H9 (cell line): Measurements from ENCODE around the gene IGF1R. TPM values are rescaled to one million over a fixed set of nuclear protein-coding genes. Genes with fewer than 3 reads are reported as not detected.
A peak's percentile ranks its signal among the peaks of the same experiment; 100 is the strongest.

ENCODE experiments used
- DNase-seq: peaks from one replicate; pipeline ENCODE4 v3.0.0-alpha.2; 2017
- H2AFZ ChIP-seq: one replicate; pipeline ENCODE4 v1.6.1; 2013; ENCODE audit warnings: mild to moderate bottlenecking, low read length, control low read depth, moderate library complexity
- H2AK5ac ChIP-seq: 2 replicates; pipeline ENCODE4 v1.6.1; 2013; ENCODE audit warnings: low read length, control low read depth, mixed read lengths; ENCODE audit not compliant: insufficient read length
- H2BK120ac ChIP-seq: one replicate; pipeline ENCODE4 v1.6.1; 2013; ENCODE audit warnings: low read depth, mild to moderate bottlenecking, low read length, control low read depth, inconsistent platforms; ENCODE audit not compliant: poor library complexity, severe bottlenecking
- H2BK12ac ChIP-seq: 2 replicates; pipeline ENCODE4 v1.6.1; 2013; ENCODE audit warnings: low read length, control low read depth, mixed read lengths, low read depth; ENCODE audit not compliant: insufficient read length
- H2BK15ac ChIP-seq: 2 replicates; pipeline ENCODE4 v1.6.1; 2013; ENCODE audit warnings: low read depth, low read length, control low read depth
- H2BK20ac ChIP-seq: one replicate; pipeline ENCODE4 v1.6.1; 2013; ENCODE audit warnings: low read depth, mild to moderate bottlenecking, low read length, control low read depth, inconsistent platforms; ENCODE audit not compliant: poor library complexity, severe bottlenecking
- H2BK5ac ChIP-seq: 2 replicates; pipeline ENCODE4 v1.6.1; 2013; ENCODE audit warnings: low read length, control low read depth, mixed read lengths; ENCODE audit not compliant: insufficient read length
- H3K14ac ChIP-seq: 2 replicates; pipeline ENCODE4 v1.6.1; 2013; ENCODE audit warnings: low read length, control low read depth; ENCODE audit not compliant: insufficient read depth
- H3K18ac ChIP-seq: 2 replicates; pipeline ENCODE4 v1.6.1; 2013; ENCODE audit warnings: low read depth, mild to moderate bottlenecking, mixed read lengths, low read length, control low read depth; ENCODE audit not compliant: insufficient read length
- H3K23ac ChIP-seq: 2 replicates; pipeline ENCODE4 v1.6.1; 2013; ENCODE audit warnings: low read length, control low read depth, mixed read lengths, low read depth; ENCODE audit not compliant: insufficient read length
- H3K23me2 ChIP-seq: 2 replicates; pipeline ENCODE4 v1.6.1; 2013; ENCODE audit warnings: low read depth, mild to moderate bottlenecking, mixed read lengths, low read length, control low read depth; ENCODE audit not compliant: insufficient read length, poor library complexity, severe bottlenecking
- H3K27ac ChIP-seq: 2 replicates; pipeline ENCODE4 v1.5.1; 2013; ENCODE audit warnings: low read length, control low read depth, mixed read lengths, low read depth; ENCODE audit not compliant: insufficient read length
- H3K27me3 ChIP-seq: 2 replicates; pipeline ENCODE4 v1.6.1; 2013; ENCODE audit warnings: low read length, control low read depth, inconsistent platforms; ENCODE audit not compliant: insufficient read depth
- H3K4ac ChIP-seq: 2 replicates; pipeline ENCODE4 v1.6.1; 2013; ENCODE audit warnings: low read depth, mild to moderate bottlenecking, control low read depth, inconsistent platforms, low read length, moderate library complexity
- H3K4me1 ChIP-seq: 2 replicates; pipeline ENCODE4 v1.6.1; 2013; ENCODE audit warnings: low read length, control low read depth, inconsistent platforms; ENCODE audit not compliant: insufficient read depth
- H3K4me2 ChIP-seq: 2 replicates; pipeline ENCODE4 v1.6.1; 2013; ENCODE audit warnings: low read length, control low read depth, mixed read lengths; ENCODE audit not compliant: insufficient read length, insufficient read depth
- H3K56ac ChIP-seq: 2 replicates; pipeline ENCODE4 v1.6.1; 2013; ENCODE audit warnings: low read depth, mild to moderate bottlenecking, mixed read lengths, low read length, control low read depth; ENCODE audit not compliant: insufficient read length
- H3K79me1 ChIP-seq: 2 replicates; pipeline ENCODE4 v1.6.1; 2013; ENCODE audit warnings: low read depth, mild to moderate bottlenecking, moderate library complexity, low read length, control low read depth, inconsistent platforms; ENCODE audit not compliant: insufficient read depth, poor library complexity, severe bottlenecking
- H3K79me2 ChIP-seq: 2 replicates; pipeline ENCODE4 v1.6.1; 2013; ENCODE audit warnings: low read length, control low read depth, inconsistent platforms; ENCODE audit not compliant: insufficient read depth
- H3K9ac ChIP-seq: 2 replicates; pipeline ENCODE4 v1.6.1; 2013; ENCODE audit warnings: low read length, control low read depth, mixed read lengths; ENCODE audit not compliant: insufficient read length; ENCODE audit errors: extremely low read depth
- H3K9me3 ChIP-seq: one replicate; pipeline ENCODE4 v1.6.1; 2013; ENCODE audit warnings: low read depth, low read length, inconsistent platforms; ENCODE audit not compliant: control insufficient read depth
- H3T11ph ChIP-seq: one replicate; pipeline ENCODE4 v1.6.1; 2013; ENCODE audit warnings: mild to moderate bottlenecking, low read length, control low read depth, inconsistent platforms
- H4K20me1 ChIP-seq: one replicate; pipeline ENCODE4 v1.6.1; 2013; ENCODE audit not compliant: control insufficient read depth, insufficient read length, insufficient read depth
- H4K5ac ChIP-seq: 2 replicates; pipeline ENCODE4 v1.6.1; 2013; ENCODE audit warnings: low read depth, mild to moderate bottlenecking, mixed read lengths, low read length, control low read depth; ENCODE audit not compliant: insufficient read length
- H4K8ac ChIP-seq: replicated peaks from 2 replicates; pipeline ENCODE4 v1.6.1; 2013; ENCODE audit warnings: low read length, control low read depth, mixed read lengths, low read depth; ENCODE audit not compliant: insufficient read length
- H4K91ac ChIP-seq: 2 replicates; pipeline ENCODE4 v1.6.1; 2013; ENCODE audit warnings: low read depth, mild to moderate bottlenecking, moderate library complexity, mixed read lengths, low read length, control low read depth; ENCODE audit not compliant: insufficient read length
- H3K27ac Mint-ChIP-seq, 3 experiments: 2 replicates in 2 of 3; 3 replicates in 1 of 3; pipeline ENCODE4 v1.8.0; 2020 to 2021; ENCODE audit warnings: mixed read lengths in 3 of 3, mild to moderate bottlenecking in 1 of 3, moderate library complexity in 1 of 3
- H3K27me3 Mint-ChIP-seq: 2 replicates; pipeline ENCODE4 v1.8.0; 2021; ENCODE audit warnings: low read depth, mild to moderate bottlenecking, moderate library complexity, mixed read lengths
- H3K36me3 Mint-ChIP-seq, 3 experiments: 2 replicates in 2 of 3; 3 replicates in 1 of 3; pipeline ENCODE4 v1.8.0; 2020 to 2021; ENCODE audit warnings: low read depth in 3 of 3, mixed read lengths in 3 of 3; ENCODE audit not compliant: insufficient read depth in 1 of 3
- H3K4me1 Mint-ChIP-seq, 2 experiments: 2 replicates each; pipeline ENCODE4 v1.8.0; 2020; ENCODE audit warnings: mixed read lengths in 2 of 2
- H3K4me3 Mint-ChIP-seq, 2 experiments: 2 replicates in 1 of 2; 3 replicates in 1 of 2; pipeline ENCODE4 v1.8.0; 2020 to 2021; ENCODE audit warnings: mild to moderate bottlenecking in 2 of 2, mixed read lengths in 2 of 2, moderate library complexity in 1 of 2
- H3K9me3 Mint-ChIP-seq, 2 experiments: 2 replicates in 1 of 2; 3 replicates in 1 of 2; pipeline ENCODE4 v1.8.0; 2020; ENCODE audit warnings: mild to moderate bottlenecking in 2 of 2, mixed read lengths in 2 of 2, moderate library complexity in 1 of 2
- CTCF ChIP-seq: fragments of 200-600 bp; sonication (generic); conservative IDR thresholded peaks from 3 replicates; pipeline ENCODE4 v1.8.0; 2021; ENCODE audit warnings: antibody characterized with exemption, mild to moderate bottlenecking
- WGBS: extraction: QIAGEN DNeasy Blood & Tissue Kit; methylation state at CpG from one replicate; pipeline ENCODE4 v1.1.7; 2013; ENCODE audit warnings: missing lambda C conversion rate, low lambda C conversion rate, mixed read lengths; ENCODE audit not compliant: insufficient read length; ENCODE audit errors: extremely low coverage; 5-methylcytosine and 5-hydroxymethylcytosine counted together
- total RNA-seq: library from RNA; stranded (reverse); gene quantifications from 2 replicates; pipeline ENCODE4 v1.2.1, GENCODE V29; 2021

The IGF1R gene
- total RNA-seq, 1 experiment from 2014 or later: 70.0 TPM

GRCh38 chr15:98927022-98927421, 278.7 kb downstream of the IGF1R start:
- H3K4me3 Mint-ChIP-seq: no peak overlapping the region
- peaks cover 20 to 83% (median 69%) of the 10 kb centered on the region in 3 experiments; a peak in 6 of 7 replicates for H3K36me3 Mint-ChIP-seq
- DNase-seq: no peak

More at GRCh38 chr15:98927022-98927421, 278.7 kb downstream of the IGF1R start:
- Histone ChIP-seq H3K9ac (no peak overlapping the region), H3K56ac (no peak overlapping the region), H3K23me2 (no peaks in the 10 kb centered on the region), H3T11ph (no peak overlapping the region), H3K9me3 (no peaks in the 10 kb centered on the region), H3K4ac (no peak overlapping the region), H3K79me2 (no peaks in the 10 kb centered on the region), H2BK5ac (no peak overlapping the region), H2AFZ (no peak overlapping the region), H3K27ac (no peak overlapping the region), H4K8ac (no peak overlapping the region), H3K18ac (no peak overlapping the region), H2AK5ac (no peak overlapping the region), H3K27me3 (no peaks in the 10 kb centered on the region), H3K4me2 (no peak overlapping the region), H3K14ac (no peak overlapping the region), H4K20me1 (no peaks in the 10 kb centered on the region), H4K91ac (no peak overlapping the region), H2BK20ac (no peak overlapping the region), H2BK15ac (no peak overlapping the region), H3K4me1 (no peaks in the 10 kb centered on the region), H3K79me1 (no peaks in the 10 kb centered on the region), H3K23ac (no peak overlapping the region), H2BK120ac (no peak overlapping the region), H2BK12ac (no peak overlapping the region), H4K5ac (no peak overlapping the region)
- peaks cover 3 to 4% of the 10 kb centered on the region in 2 experiments; a peak in 2 of 4 replicates for H3K4me1 Mint-ChIP-seq
- H3K9me3 Mint-ChIP-seq: no peaks in the 10 kb centered on the region
- peak overlapping the region in 1 of 3 experiments; percentile 85; a peak in 1 of 7 replicates for H3K27ac Mint-ChIP-seq
- H3K27me3 Mint-ChIP-seq: no peaks in the 10 kb centered on the region
- no peak for TF ChIP-seq CTCF
- WGBS: no CpG with 5 or more reads among the region's 3 CpGs
